Measurements from ENCODE around the gene VPS33A. TPM values are rescaled to one million over a fixed set of nuclear protein-coding genes. Genes with fewer than 3 reads are reported as not detected.

VPS33A gene
- total RNA-seq, 1 experiment from 2014 or later, result 35.2 TPM

DNA sequence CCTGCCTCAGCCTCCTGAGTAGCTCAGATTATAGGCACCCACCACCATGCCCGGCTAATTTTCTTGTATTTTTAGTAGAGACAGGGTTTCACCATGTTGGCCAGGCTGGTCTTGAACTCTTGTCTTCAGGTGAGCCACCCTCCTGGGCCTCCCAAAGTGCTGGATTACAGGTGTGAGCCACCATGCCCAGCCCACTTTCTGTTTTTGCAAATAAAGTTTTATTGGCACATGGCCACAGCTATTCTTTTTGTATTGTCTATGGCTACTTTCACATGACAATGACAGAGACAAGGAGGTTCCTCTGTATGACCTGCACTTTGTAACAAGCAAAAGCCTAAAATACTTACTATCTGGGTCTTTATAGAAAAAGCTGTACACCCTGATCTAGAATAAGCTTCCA lies 20.7 kb downstream of the VPS33A start:
- H3K27me3 ChIP-seq (ENCODE audit: control insufficient read depth, insufficient read depth, low read length), result no peaks in the 10 kb centered on the region
- ATAC-seq, result no peak
- ChIA-PET POLR2A (interaction anchor here (0.7 kb wide), 1 partner anchor 18 kb away, joined by 7 read pairs; no protein-coding TSS in a partner anchor), CTCF (no interaction called here)
- TF ChIP-seq CTCF (IDR thresholded peaks at IDR 0.05), result no peak
- TF ChIP-seq, protein P1, sequence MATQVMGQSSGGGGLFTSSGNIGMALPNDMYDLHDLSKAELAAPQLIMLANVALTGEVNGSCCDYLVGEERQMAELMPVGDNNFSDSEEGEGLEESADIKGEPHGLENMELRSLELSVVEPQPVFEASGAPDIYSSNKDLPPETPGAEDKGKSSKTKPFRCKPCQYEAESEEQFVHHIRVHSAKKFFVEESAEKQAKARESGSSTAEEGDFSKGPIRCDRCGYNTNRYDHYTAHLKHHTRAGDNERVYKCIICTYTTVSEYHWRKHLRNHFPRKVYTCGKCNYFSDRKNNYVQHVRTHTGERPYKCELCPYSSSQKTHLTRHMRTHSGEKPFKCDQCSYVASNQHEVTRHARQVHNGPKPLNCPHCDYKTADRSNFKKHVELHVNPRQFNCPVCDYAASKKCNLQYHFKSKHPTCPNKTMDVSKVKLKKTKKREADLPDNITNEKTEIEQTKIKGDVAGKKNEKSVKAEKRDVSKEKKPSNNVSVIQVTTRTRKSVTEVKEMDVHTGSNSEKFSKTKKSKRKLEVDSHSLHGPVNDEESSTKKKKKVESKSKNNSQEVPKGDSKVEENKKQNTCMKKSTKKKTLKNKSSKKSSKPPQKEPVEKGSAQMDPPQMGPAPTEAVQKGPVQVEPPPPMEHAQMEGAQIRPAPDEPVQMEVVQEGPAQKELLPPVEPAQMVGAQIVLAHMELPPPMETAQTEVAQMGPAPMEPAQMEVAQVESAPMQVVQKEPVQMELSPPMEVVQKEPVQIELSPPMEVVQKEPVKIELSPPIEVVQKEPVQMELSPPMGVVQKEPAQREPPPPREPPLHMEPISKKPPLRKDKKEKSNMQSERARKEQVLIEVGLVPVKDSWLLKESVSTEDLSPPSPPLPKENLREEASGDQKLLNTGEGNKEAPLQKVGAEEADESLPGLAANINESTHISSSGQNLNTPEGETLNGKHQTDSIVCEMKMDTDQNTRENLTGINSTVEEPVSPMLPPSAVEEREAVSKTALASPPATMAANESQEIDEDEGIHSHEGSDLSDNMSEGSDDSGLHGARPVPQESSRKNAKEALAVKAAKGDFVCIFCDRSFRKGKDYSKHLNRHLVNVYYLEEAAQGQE (IDR thresholded peaks at IDR 0.05; ENCODE audit: insufficient read depth in 1 of 2, low read depth in 2 of 2, low read length in 1 of 2), result no peak
- no peak for TF ChIP-seq TCF7L2 (IDR thresholded peaks at IDR 0.05; ENCODE audit: low read depth, low read length)
- TF ChIP-seq POLR2AphosphoS5 (IDR thresholded peaks at IDR 0.05; ENCODE audit: low read depth, low read length), result no peak
- TF ChIP-seq SIN3A (IDR thresholded peaks at IDR 0.05; ENCODE audit: borderline replicate concordance, insufficient read depth, low read depth, low read length), result no peak
- in situ Hi-C loops (cut with HindIII; ENCODE audit: low pct_unique_long_range_greater_than_20kb, low sequenced_read_pairs) (no loop called here), intact Hi-C loops (cut with micrococcal nuclease; ENCODE audit: unreplicated experiment) (no loop called here)
- no peak overlapping the region for H3K4me3 ChIP-seq (ENCODE audit: low read depth in 2 of 2, low read length in 2 of 2)
- H3K36me3 ChIP-seq (ENCODE audit: control insufficient read depth, insufficient read depth, low read length), result peaks cover 2% of the 10 kb centered on the region; the same call in 1 of the 2 replicates
- no peaks in the 10 kb centered on the region for H3K9me3 ChIP-seq (ENCODE audit: control insufficient read depth, insufficient read depth, low read depth, low read length)
- DNase-seq (ENCODE audit: low read depth, low spot score), result no peak
- BruUV-seq (replicated peaks), result no TSS peak
- H3K4me1 ChIP-seq (ENCODE audit: control insufficient read depth, insufficient read depth, low read length), result no peaks in the 10 kb centered on the region
- no peak overlapping the region for H3K27ac ChIP-seq (ENCODE audit: low read length)

DNA sequence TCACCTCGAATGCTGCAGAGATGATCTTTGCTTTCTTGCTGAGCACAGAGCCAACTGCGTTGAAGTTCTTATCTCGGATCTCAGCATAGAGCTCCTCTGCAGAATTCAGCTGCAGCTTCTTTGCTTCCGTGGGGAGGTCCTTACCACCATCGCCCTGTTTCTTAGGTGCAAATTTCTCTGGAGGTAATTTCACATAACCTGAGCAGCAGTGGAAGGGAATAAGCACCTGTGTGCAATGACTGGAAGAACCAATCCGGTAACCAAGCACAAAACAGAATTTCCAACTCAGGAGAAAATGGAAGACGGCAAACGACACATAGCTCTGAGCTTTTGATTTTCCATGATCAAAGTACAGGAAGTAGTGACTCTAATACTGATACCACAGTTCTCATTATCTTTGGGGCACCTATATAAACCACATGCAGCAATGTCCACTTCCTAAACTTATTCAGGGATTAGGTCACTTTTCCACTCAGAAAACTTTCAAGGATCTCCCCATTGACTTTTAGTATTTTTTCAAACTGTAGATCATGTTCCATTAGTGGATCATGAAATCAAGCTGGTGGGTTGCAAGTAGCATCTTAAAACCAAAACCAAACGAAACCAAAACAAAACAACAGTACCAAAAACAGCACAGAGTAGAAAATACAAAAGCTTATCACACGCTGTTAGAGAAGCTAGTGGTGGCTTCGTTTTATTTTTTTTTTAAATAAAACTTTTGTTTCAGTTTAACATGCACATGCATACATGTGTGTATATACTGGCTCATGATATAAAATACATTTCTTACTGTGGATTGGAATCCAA lies 21.5 kb downstream of the VPS33A start:
- TF ChIP-seq, protein P1 (IDR thresholded peaks at IDR 0.05; ENCODE audit: insufficient read depth in 1 of 2, low read depth in 2 of 2, low read length in 1 of 2), result no peak
- no peak for TF ChIP-seq POLR2AphosphoS5 (IDR thresholded peaks at IDR 0.05; ENCODE audit: low read depth, low read length)
- in situ Hi-C loops (cut with HindIII; ENCODE audit: low pct_unique_long_range_greater_than_20kb, low sequenced_read_pairs) (no loop called here), intact Hi-C loops (cut with micrococcal nuclease; ENCODE audit: unreplicated experiment) (no loop called here)
- no peak overlapping the region for H3K4me3 ChIP-seq (ENCODE audit: low read depth in 2 of 2, low read length in 2 of 2)
- no peaks in the 10 kb centered on the region for H3K9me3 ChIP-seq (ENCODE audit: control insufficient read depth, insufficient read depth, low read depth, low read length)
- peaks cover 1% of the 10 kb centered on the region; the same call in 1 of the 2 replicates for H3K36me3 ChIP-seq (ENCODE audit: control insufficient read depth, insufficient read depth, low read length)
- POLR2A ChIA-PET, result interaction anchor here (0.6 to 0.7 kb wide), 2 partner anchors 17 to 19 kb away, joined by 4 to 7 read pairs; no protein-coding TSS in a partner anchor
- DNase-seq (ENCODE audit: low read depth, low spot score), result no peak
- H3K4me1 ChIP-seq (ENCODE audit: control insufficient read depth, insufficient read depth, low read length), result no peaks in the 10 kb centered on the region
- CTCF ChIA-PET, result no interaction called here
- no TSS peak for BruUV-seq (replicated peaks)
- H3K27me3 ChIP-seq (ENCODE audit: control insufficient read depth, insufficient read depth, low read length), result no peaks in the 10 kb centered on the region
- no peak for ATAC-seq
- H3K27ac ChIP-seq (ENCODE audit: low read length), result no peak overlapping the region

Measured in Panc1 (cell line).